ENCODE results near the gene PAPLN. TPM values are rescaled to one million over a fixed set of nuclear protein-coding genes. Genes with fewer than 3 reads are reported as not detected.

PAPLN gene
- total RNA-seq, 4 donors from 2014 or later: 3.0 to 15.7 (median 11.0) TPM

- TF ChIP-seq POLR2AphosphoS5 (IDR thresholded peaks at IDR 0.05) (no peak), POLR2A (IDR thresholded peaks at IDR 0.05) (no peak), CTCF (IDR thresholded peaks at IDR 0.05) (no peak), EP300 (IDR thresholded peaks at IDR 0.05; ENCODE audit: low read depth) (no peak)
- Histone ChIP-seq H3K4me3 (no peak overlapping the region), H3K36me3 (no peaks in the 10 kb centered on the region), H3K27ac (no peak overlapping the region), H3K27me3 (no peaks in the 10 kb centered on the region), H3K4me1 (no peaks in the 10 kb centered on the region), H3K9me3 (no peaks in the 10 kb centered on the region)
- no peak for DNase-seq
- WGBS, 2 donors (ENCODE audit: low coverage in 1 of 2): 92% methylated on average over 12 of the region's 12 CpGs; no CpG with 5 or more reads in 1 of the 2 donors
- in situ Hi-C loops (cut with MboI; ENCODE audit: low pct_ligation_motif_present in 1 of 4, low pct_unique_long_range_greater_than_20kb in 1 of 4, low sequenced_read_pairs in 3 of 4): no loop called here
- intact Hi-C loops (cut with DNase I; ENCODE audit: low total_unique reads): no loop called here
These were observed 16.4 kb downstream of the PAPLN start for GRCh38 chr14:73253721-73254120.

GRCh38 chr14:73254247-73255004 is 17.1 kb downstream of the PAPLN start:
- intact Hi-C loops (cut with DNase I; ENCODE audit: low total_unique reads) (no loop called here), in situ Hi-C loops (cut with MboI; ENCODE audit: low pct_ligation_motif_present in 1 of 4, low pct_unique_long_range_greater_than_20kb in 1 of 4, low sequenced_read_pairs in 3 of 4) (no loop called here)
- Histone ChIP-seq H3K4me3 (no peak overlapping the region), H3K27me3 (no peaks in the 10 kb centered on the region), H3K27ac (no peak overlapping the region), H3K4me1 (no peaks in the 10 kb centered on the region), H3K9me3 (no peaks in the 10 kb centered on the region), H3K36me3 (no peaks in the 10 kb centered on the region)
- WGBS, 2 donors (ENCODE audit: low coverage in 1 of 2): 80 to 89% methylated on average over 1 to 28 of the region's 28 CpGs
- DNase-seq: no peak
- no peak for TF ChIP-seq POLR2AphosphoS5 (IDR thresholded peaks at IDR 0.05)
- no peak for TF ChIP-seq CTCF (IDR thresholded peaks at IDR 0.05)
- no peak for TF ChIP-seq POLR2A (IDR thresholded peaks at IDR 0.05)
- TF ChIP-seq EP300 (IDR thresholded peaks at IDR 0.05; ENCODE audit: low read depth): no peak

GRCh38 chr14:73255005-73255400 is 17.7 kb downstream of the PAPLN start:
- no peaks in the 10 kb centered on the region for H3K9me3 ChIP-seq
- TF ChIP-seq CTCF (IDR thresholded peaks at IDR 0.05): no peak
- TF ChIP-seq POLR2A (IDR thresholded peaks at IDR 0.05): no peak
- no peak for TF ChIP-seq EP300 (IDR thresholded peaks at IDR 0.05; ENCODE audit: low read depth)
- no peak for TF ChIP-seq POLR2AphosphoS5 (IDR thresholded peaks at IDR 0.05)
- no peak overlapping the region for H3K27ac ChIP-seq
- no peak for DNase-seq
- 92% methylated on average over 6 of the region's 6 CpGs; no CpG with 5 or more reads in 1 of the 2 donors for WGBS, 2 donors (ENCODE audit: low coverage in 1 of 2)
- intact Hi-C loops (cut with DNase I; ENCODE audit: low total_unique reads): no loop called here
- in situ Hi-C loops (cut with MboI; ENCODE audit: low pct_ligation_motif_present in 1 of 4, low pct_unique_long_range_greater_than_20kb in 1 of 4, low sequenced_read_pairs in 3 of 4): no loop called here
- no peak overlapping the region for H3K4me3 ChIP-seq
- no peaks in the 10 kb centered on the region for H3K36me3 ChIP-seq
- no peaks in the 10 kb centered on the region for H3K27me3 ChIP-seq
- H3K4me1 ChIP-seq: no peaks in the 10 kb centered on the region

GRCh38 chr14:73255693-73256225 is 18.5 kb downstream of the PAPLN start:
- DNase-seq: no peak
- H3K36me3 ChIP-seq: no peaks in the 10 kb centered on the region

More at GRCh38 chr14:73255693-73256225, 18.5 kb downstream of the PAPLN start:
- Histone ChIP-seq H3K27ac (no peak overlapping the region), H3K4me1 (no peaks in the 10 kb centered on the region), H3K4me3 (no peak overlapping the region), H3K27me3 (no peaks in the 10 kb centered on the region), H3K9me3 (no peaks in the 10 kb centered on the region)
- TF ChIP-seq POLR2A (IDR thresholded peaks at IDR 0.05): no peak
- no peak for TF ChIP-seq EP300 (IDR thresholded peaks at IDR 0.05; ENCODE audit: low read depth)
- TF ChIP-seq CTCF (IDR thresholded peaks at IDR 0.05): no peak
- no peak for TF ChIP-seq POLR2AphosphoS5 (IDR thresholded peaks at IDR 0.05)
- WGBS, 2 donors (ENCODE audit: low coverage in 1 of 2): 84 to 90% methylated on average over 2 to 9 of the region's 9 CpGs
- in situ Hi-C loops (cut with MboI; ENCODE audit: low pct_ligation_motif_present in 1 of 4, low pct_unique_long_range_greater_than_20kb in 1 of 4, low sequenced_read_pairs in 3 of 4): no loop called here
- intact Hi-C loops (cut with DNase I; ENCODE audit: low total_unique reads): no loop called here
